Liver (tissue), 9 donors: ENCODE data around the gene BTBD8. TPM values are rescaled to one million over a fixed set of nuclear protein-coding genes. Genes with fewer than 3 reads are reported as not detected.

Experiments used
- DNase-seq: peaks from one replicate; pipeline ENCODE4 v3.0.0-alpha.2; 2017; ENCODE audit warnings: low spot score
- H3K27ac ChIP-seq, 2 donors: one replicate each; pipeline ENCODE4 v1.7.0; 2013; ENCODE audit warnings: inconsistent platforms in 2 of 2, low read length in 2 of 2, control low read depth in 1 of 2, low read depth in 1 of 2, mild to moderate bottlenecking in 1 of 2
- H3K27me3 ChIP-seq, 4 donors: one replicate each; pipeline versions ENCODE4 v1.6.1 to v1.7.0; 2013; ENCODE audit warnings: low read length in 3 of 4, inconsistent platforms in 1 of 4, mild to moderate bottlenecking in 1 of 4, moderate library complexity in 1 of 4; ENCODE audit not compliant: control insufficient read depth in 4 of 4, insufficient read depth in 4 of 4
- H3K36me3 ChIP-seq, 4 donors: one replicate each; pipeline versions ENCODE4 v1.6.1 to v1.7.0; 2013; ENCODE audit warnings: low read length in 3 of 4, mild to moderate bottlenecking in 3 of 4, low read depth in 1 of 4, moderate library complexity in 1 of 4; ENCODE audit not compliant: control insufficient read depth in 4 of 4, insufficient read depth in 3 of 4
- H3K4me1 ChIP-seq, 4 donors: one replicate each; pipeline versions ENCODE4 v1.6.1 to v1.7.0; 2013; ENCODE audit warnings: low read length in 3 of 4, mild to moderate bottlenecking in 3 of 4, moderate library complexity in 1 of 4; ENCODE audit not compliant: control insufficient read depth in 4 of 4, insufficient read depth in 4 of 4
- H3K4me3 ChIP-seq, 3 donors: one replicate each; pipeline versions ENCODE4 v1.6.1 to v1.7.0; 2013; ENCODE audit warnings: low read length in 3 of 3, control low read depth in 1 of 3, low read depth in 1 of 3, mild to moderate bottlenecking in 1 of 3
- H3K9ac ChIP-seq, 2 donors: one replicate each; pipeline ENCODE4 v1.7.0; 2013; ENCODE audit warnings: low read length in 2 of 2, mild to moderate bottlenecking in 2 of 2, moderate library complexity in 2 of 2, control low read depth in 1 of 2, low read depth in 1 of 2
- H3K9me3 ChIP-seq, 4 donors: one replicate each; pipeline versions ENCODE4 v1.6.1 to v1.7.0; 2013; ENCODE audit warnings: low read length in 3 of 4; ENCODE audit not compliant: control insufficient read depth in 4 of 4
- ATF3 ChIP-seq: IDR thresholded peaks from 2 replicates; pipeline ENCODE4 v1.6.1; 2016; ENCODE audit warnings: antibody characterized with exemption
- CTCF ChIP-seq: fragments of 150-350 bp; IDR thresholded peaks from 2 replicates; pipeline ENCODE4 v1.5.1; 2017; ENCODE audit warnings: improper control_type of control experiment, low read depth, low read length; ENCODE audit not compliant: missing input control
- EGR1 ChIP-seq, 2 donors: IDR thresholded peaks; 2 replicates each; pipeline ENCODE4 v1.6.1; 2016 to 2018; ENCODE audit warnings: antibody characterized with exemption in 2 of 2, low read depth in 2 of 2
- FOXA1 ChIP-seq: IDR thresholded peaks from 2 replicates; pipeline ENCODE4 v1.6.1; 2016; ENCODE audit warnings: antibody characterized with exemption
- FOXA2 ChIP-seq: IDR thresholded peaks from 2 replicates; pipeline ENCODE4 v1.6.1; 2016; ENCODE audit warnings: antibody characterized with exemption
- GABPA ChIP-seq, 2 donors: IDR thresholded peaks in 1 of 2; conservative IDR thresholded peaks in 1 of 2; 2 replicates each; pipeline ENCODE4 v1.6.1; 2016; ENCODE audit warnings: antibody characterized with exemption in 2 of 2, mild to moderate bottlenecking in 1 of 2, moderate library complexity in 1 of 2
- HNF4A ChIP-seq, 2 donors: conservative IDR thresholded peaks; 2 replicates each; pipeline ENCODE4 v1.6.1; 2016; ENCODE audit warnings: antibody characterized with exemption in 2 of 2, mild to moderate bottlenecking in 2 of 2
- HNF4G ChIP-seq: IDR thresholded peaks from 2 replicates; pipeline ENCODE4 v1.6.1; 2016; ENCODE audit warnings: antibody characterized with exemption
- NR2F2 ChIP-seq: IDR thresholded peaks from 2 replicates; pipeline ENCODE4 v1.6.1; 2016; ENCODE audit warnings: antibody characterized with exemption
- RAD21 ChIP-seq, 2 donors: IDR thresholded peaks; 2 replicates each; pipeline ENCODE4 v1.6.1; 2016; ENCODE audit warnings: antibody characterized with exemption in 2 of 2, mild to moderate bottlenecking in 2 of 2
- REST ChIP-seq: IDR thresholded peaks from 2 replicates; pipeline ENCODE4 v1.6.1; 2016; ENCODE audit warnings: antibody characterized with exemption, mild to moderate bottlenecking
- RXRA ChIP-seq, 2 donors: IDR thresholded peaks; 2 replicates each; pipeline ENCODE4 v1.6.1; 2017 to 2018; ENCODE audit warnings: antibody characterized with exemption in 2 of 2, mild to moderate bottlenecking in 1 of 2
- TAF1 ChIP-seq: conservative IDR thresholded peaks from 2 replicates; pipeline ENCODE4 v1.6.1; 2016; ENCODE audit warnings: antibody characterized with exemption, mild to moderate bottlenecking
- YY1 ChIP-seq: IDR thresholded peaks from 2 replicates; pipeline ENCODE4 v1.6.1; 2016; ENCODE audit warnings: antibody characterized with exemption, mild to moderate bottlenecking
- ZBTB33 ChIP-seq: IDR thresholded peaks from 2 replicates; pipeline ENCODE4 v1.6.1; 2016; ENCODE audit warnings: antibody characterized with exemption
- WGBS: extraction: QIAGEN DNeasy Blood & Tissue Kit; methylation state at CpG from one replicate; pipeline ENCODE4 v1.1.7; 2013; 5-methylcytosine and 5-hydroxymethylcytosine counted together
- polyA plus RNA-seq, 2 donors: library from polyadenylated mRNA; stranded (reverse) in 1 of 2; unstranded in 1 of 2; fragments of 200-250 nt in 1 of 2; fragments of >200 nt in 1 of 2; fragmentation: Nextera tagmentation in 1 of 2; extraction: Ambion mirVana in 1 of 2; gene quantifications; one replicate each; pipeline versions ENCODE4 v1.2.1 to v1.2.3, GENCODE V29; 2013 to 2015
- total RNA-seq, 2 donors: library from RNA; depleted of rRNA; stranded (reverse); fragments of >200 nt; gene quantifications; one replicate each; pipeline ENCODE4 v1.2.3, GENCODE V29; 2014
- donor health status: healthy.
- donor health status: healthy.
- donor health status: healthy.
- donor health status: healthy.
- donor health status: healthy.

BTBD8 gene
- total and polyA plus RNA-seq, 4 donors: 0.47 to 1.8 (median 1.1) TPM

GRCh38 chr1:92037400-92037799 is 42.7 kb upstream of the BTBD8 start:
- no peaks in the 10 kb centered on the region for H3K36me3 ChIP-seq
- no peaks in the 10 kb centered on the region for H3K4me1 ChIP-seq
- no peak overlapping the region for H3K9ac ChIP-seq
- no peak for DNase-seq
- H3K27ac ChIP-seq: no peak overlapping the region
- no peak overlapping the region for H3K4me3 ChIP-seq
- 89% methylated on average over 6 of the region's 6 CpGs for WGBS
- H3K9me3 ChIP-seq: no peaks in the 10 kb centered on the region
- no peak for TF ChIP-seq ZBTB33
- H3K27me3 ChIP-seq: no peaks in the 10 kb centered on the region

- no peaks in the 10 kb centered on the region for H3K9me3 ChIP-seq
- H3K4me3 ChIP-seq: no peak overlapping the region
- H3K36me3 ChIP-seq: no peaks in the 10 kb centered on the region
- TF ChIP-seq YY1: peak; percentile 30
- peak; percentile 72 to 92 for TF ChIP-seq HNF4A (conservative IDR thresholded peaks at IDR 0.05)
- TF ChIP-seq GABPA (IDR thresholded peaks at IDR 0.05 in 1 of 2, conservative IDR thresholded peaks at IDR 0.05 in 1 of 2): no peak
- TF ChIP-seq RXRA (IDR thresholded peaks at IDR 0.05): peak; percentile 64 to 85
- TF ChIP-seq FOXA2: no peak
- TF ChIP-seq ATF3: no peak
- no peak for TF ChIP-seq FOXA1
- peak; percentile 5 for TF ChIP-seq CTCF
- peak; percentile 4 to 11 for TF ChIP-seq RAD21 (IDR thresholded peaks at IDR 0.05)
- TF ChIP-seq TAF1: no peak
- TF ChIP-seq EGR1 (IDR thresholded peaks at IDR 0.05; ENCODE audit: low read depth in 2 of 2): no peak
- TF ChIP-seq HNF4G: no peak
- TF ChIP-seq REST: no peak
- TF ChIP-seq NR2F2: peak; percentile 48
- DNase-seq: no peak
- no peak overlapping the region for H3K9ac ChIP-seq
- 85% methylated on average over 2 of the region's 2 CpGs for WGBS
- H3K4me1 ChIP-seq: no peaks in the 10 kb centered on the region
- H3K27me3 ChIP-seq: no peaks in the 10 kb centered on the region
- H3K27ac ChIP-seq: no peak overlapping the region
Observed at GRCh38 chr1:92038695-92039346, 41.3 kb upstream of the BTBD8 start.
